ENCODE measurements around the gene NDUFB3.

- TF ChIP-seq CTCF (optimal IDR thresholded peaks at IDR 0.05 in 1 of 3, IDR thresholded peaks at IDR 0.05 in 1 of 3, conservative IDR thresholded peaks at IDR 0.05 in 1 of 3; ENCODE audit: extremely low read depth in 1 of 3, insufficient read depth in 2 of 3, low read length in 3 of 3) = no peak
- TF ChIP-seq EZH2 (IDR thresholded peaks at IDR 0.05; ENCODE audit: low read length) = no peak
Measured at GRCh38 chr2:201046881-201047280, 24.9 kb upstream of the NDUFB3 start.
